GM18870 (cell line): ENCODE data around the gene EML4.
A peak's percentile ranks its signal among the peaks of the same experiment; 100 is the strongest.
"Not testable (repeated sequence)": the region's sequence is repeated elsewhere in the genome, so short reads cannot be mapped to it uniquely, and the experiment has no call there.

Source experiments
- ATAC-seq: cut with Tn5 transposase; IDR thresholded peaks from one replicate; pipeline ENCODE4 v1.9.1; 2021; ENCODE audit warnings: moderate library complexity; ENCODE audit not compliant: unreplicated experiment

EML4 gene

GRCh38 chr2:42250925-42251324 lies 81.8 kb downstream of the EML4 start:
- ATAC-seq = no peak

DNA sequence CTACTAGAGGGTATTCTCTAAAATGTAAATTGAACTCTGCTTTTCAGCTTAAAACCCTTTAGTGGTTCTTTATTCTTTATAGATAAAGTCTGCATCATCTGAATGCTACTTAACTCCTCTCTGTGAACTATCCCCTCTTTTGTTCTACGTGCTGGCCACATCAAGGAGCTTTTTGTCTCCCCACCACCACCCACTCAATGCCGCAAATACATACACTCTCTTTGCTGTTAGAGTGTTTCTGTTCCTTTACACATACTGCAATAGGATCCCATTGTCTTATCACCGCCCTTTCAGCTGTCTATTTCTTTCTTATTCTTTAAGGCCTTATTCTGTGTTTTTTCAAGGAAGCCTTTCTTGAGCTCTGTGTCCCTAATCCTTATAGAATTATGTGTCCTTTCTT lies 83.3 kb downstream of the EML4 start:
- ATAC-seq = no peak

DNA sequence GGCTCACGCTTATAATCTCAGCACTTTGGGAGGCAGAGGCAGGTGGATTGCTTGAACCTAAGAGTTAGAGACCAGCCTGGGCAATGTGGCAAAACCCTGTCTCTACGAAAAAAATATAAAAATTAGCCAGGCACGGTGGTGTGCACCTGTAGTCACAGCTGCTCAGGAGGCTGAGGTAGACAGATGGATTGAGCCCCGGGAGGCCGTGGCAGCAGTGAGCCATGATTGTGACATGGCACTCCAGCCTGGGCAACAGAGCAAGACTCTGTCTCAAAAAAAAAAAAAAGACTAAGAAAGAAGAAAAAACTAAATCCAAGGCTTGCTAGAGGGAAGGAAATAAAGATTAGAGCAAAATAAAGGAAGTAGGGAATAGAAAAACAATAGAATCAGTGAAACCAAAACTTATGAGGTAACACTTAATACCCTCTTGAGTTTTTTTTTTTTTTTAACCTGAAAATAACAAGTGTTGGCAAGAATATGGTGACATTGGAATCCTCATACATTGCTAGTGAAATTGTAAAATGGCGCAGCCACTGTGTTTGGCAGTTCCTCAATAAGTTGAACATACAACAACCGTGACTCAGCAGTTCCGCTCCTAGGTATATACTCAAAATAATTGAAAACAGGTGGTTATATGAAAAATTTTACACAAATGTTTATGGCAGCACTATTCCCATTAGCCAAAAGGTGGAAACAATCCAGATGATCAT lies 85.2 kb downstream of the EML4 start:
- ATAC-seq = no peak

GRCh38 chr2:42256505-42256904 lies 87.4 kb downstream of the EML4 start:
- peak; percentile 80 for ATAC-seq

GRCh38 chr2:42261518-42262195 lies 92.5 kb downstream of the EML4 start:
- no peak for ATAC-seq

- no peak for ATAC-seq
Observed at GRCh38 chr2:42266236-42266635, 97.1 kb downstream of the EML4 start.

DNA sequence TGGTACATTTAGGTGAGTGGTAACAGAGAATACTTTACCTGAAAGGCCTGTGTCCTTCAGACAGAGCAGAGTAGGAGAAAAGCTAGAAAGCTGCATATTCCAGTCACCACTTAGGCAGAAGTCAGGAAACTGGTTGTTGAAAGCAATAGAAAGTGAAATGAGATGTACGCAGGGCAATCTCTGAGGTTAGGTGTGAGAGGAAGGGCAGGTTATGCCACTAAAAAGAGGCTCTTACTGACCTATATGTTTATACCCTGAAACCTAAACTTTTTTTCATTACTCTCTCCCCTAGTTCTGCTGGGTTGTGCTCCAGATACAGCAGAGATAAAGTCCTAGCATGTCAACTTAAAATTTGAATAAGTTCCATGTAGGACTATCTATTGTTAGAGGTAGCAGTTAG lies 98.4 kb downstream of the EML4 start:
- no peak for ATAC-seq

DNA sequence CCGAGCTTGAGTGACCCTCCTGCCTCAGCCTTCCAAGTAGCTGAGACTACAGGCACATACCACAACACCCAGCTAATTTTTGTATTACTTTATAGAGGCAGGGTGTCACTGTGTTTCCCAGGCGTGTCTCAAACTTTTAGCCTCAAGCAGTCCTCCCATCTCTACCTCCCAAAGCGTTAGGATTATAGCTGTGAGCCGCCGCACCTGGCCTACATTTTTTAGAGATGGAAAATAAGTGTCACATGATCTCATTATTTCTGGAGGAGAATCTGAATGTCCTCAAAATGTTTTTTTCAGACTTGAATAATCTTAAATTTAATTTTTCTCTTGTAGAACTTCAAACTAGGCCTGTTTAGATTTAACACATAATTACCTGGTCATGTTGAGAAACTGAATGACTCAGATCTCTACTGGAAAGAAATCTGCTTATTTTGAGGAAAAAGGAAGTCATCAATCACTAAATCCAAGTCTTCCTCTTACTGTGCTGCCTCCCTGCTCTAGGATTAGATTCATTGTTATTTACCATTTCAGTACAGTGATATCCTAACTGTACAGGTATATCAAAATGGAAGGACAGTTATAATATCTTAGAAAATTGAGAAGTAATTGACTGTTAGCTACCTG lies 99.5 kb downstream of the EML4 start:
- no peak for ATAC-seq

GRCh38 chr2:42270757-42271156 lies 101.6 kb downstream of the EML4 start:
- no peak for ATAC-seq

DNA sequence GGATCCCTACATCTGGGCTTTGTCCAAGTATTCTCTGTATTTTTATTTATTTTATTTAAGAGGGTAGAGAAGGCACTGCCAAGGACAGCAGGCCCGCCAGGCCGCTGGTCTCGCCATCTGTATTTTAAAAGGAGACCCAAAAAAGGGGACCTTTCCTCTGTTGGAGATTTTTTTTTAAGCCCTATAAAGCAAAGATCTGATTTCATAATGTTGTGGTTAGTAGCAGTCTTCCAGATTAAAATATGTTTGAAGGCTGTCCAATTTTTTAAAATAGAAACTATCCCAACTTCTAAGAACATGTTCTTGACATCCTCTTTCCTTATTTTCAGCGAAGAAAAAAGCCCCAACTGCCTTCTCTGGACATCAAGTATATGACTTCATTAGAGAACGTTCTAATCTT lies 102.1 kb downstream of the EML4 start:
- not testable (repeated sequence) for ATAC-seq

DNA sequence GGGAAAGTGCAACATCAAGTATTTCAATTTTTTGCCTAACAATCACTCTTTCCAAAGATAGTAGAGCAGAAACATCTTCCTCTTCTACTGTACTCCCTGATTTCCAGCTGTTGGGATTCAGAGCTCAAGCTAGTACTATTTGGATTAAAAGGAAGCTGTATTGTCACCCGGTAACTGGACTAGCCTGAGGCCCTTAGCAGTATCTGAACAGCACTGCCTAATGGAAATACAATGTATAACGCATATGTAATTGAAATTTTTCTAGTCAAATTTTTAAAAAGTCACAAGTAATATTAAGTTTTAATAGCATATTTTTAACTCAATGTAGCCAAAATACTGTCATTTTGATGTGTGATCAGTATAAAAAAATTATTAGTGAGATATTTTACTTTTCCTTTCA lies 105.7 kb downstream of the EML4 start:
- ATAC-seq = no peak

GRCh38 chr2:42281416-42282081 lies 112.4 kb downstream of the EML4 start:
- no peak for ATAC-seq

- no peak for ATAC-seq
Observed at GRCh38 chr2:42284019-42284418, 114.9 kb downstream of the EML4 start.

DNA sequence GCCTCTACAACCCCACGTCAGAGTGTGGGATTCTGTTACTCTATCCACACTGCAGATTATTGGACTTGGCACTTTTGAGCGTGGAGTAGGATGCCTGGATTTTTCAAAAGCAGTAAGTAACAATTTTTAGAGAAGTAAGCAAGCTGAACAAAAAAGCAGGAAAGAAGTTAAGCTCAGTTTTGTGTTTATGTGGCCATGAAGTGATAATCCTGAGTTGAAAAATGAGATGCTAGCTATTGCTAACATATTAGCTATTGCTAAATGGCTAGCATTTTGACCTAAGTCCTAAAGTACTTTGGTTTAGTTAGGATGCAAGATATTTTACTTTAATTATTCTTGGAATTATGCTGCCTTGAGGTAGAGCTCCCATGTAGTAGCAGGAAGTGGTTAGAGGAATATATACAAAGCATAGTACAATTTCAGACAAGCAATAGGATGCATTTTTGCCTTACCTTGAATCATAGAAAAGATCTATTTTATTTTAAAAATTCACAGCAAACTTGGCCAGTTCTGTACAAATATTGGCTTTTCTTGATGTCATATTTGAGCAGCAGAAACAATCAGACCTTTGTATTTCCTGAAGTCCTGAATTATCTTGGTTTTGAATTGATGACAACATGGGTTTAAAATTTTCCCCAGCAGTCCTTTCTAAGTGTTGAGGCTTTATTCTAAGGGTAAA lies 117.3 kb downstream of the EML4 start:
- ATAC-seq = no peak

DNA sequence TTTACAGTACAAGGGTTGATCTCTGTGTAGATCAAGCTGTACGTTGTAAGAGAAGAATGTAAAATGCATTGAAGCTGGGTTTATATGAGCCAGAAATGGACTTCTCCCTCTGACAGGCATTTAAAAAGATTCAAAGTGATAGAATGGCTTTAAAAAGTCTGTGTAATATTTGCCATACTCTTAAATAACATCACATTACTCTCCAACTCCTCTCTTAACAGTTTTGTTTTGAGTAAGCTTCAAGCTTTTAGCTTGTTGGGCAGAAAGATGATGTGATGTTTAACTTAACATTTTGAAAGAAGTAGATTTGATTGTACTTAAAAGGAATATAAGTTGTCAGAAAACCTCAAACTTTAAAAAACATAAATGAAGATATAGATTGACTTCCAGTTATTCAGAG lies 119.7 kb downstream of the EML4 start:
- ATAC-seq = no peak

GRCh38 chr2:42289222-42289621 lies 120.1 kb downstream of the EML4 start:
- ATAC-seq = no peak

DNA sequence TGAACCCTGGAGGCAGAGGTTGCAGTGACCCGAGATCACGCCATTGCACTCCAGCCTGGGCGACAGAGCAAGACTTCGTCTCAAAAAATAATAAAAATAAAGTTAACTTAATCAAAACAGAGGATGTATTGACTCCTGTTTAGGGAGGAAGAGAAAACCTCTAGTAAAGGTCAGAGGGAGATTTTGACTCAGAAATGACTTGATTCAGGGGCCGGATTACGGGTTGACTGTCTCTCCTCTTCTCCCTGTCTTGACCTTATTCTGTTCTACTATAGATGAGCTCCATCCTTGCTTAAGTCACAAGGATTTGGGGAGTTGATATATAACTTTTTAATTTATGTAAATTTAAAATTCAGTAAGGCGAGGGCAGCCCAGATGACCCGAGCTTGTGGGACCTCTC lies 120.9 kb downstream of the EML4 start:
- no peak for ATAC-seq

DNA sequence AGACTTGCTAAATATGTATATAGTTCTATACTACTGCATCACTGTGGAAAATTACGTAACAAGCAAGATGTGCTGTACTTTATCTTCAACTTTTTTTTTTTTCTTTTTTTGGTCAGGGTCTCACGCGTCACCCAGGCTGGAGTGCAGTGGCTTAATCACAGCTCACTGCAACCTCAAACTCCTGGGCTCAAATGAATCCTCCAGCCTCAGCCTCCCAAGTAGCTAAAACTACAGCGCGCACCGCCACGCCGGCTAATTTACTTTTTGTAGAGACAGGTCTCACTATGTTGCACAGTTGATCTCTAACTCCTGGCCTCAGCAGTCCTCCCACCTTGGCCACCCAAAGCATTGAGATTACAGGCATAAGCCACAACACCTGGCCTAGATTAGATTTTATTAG lies 123.9 kb downstream of the EML4 start:
- ATAC-seq = no peak

DNA sequence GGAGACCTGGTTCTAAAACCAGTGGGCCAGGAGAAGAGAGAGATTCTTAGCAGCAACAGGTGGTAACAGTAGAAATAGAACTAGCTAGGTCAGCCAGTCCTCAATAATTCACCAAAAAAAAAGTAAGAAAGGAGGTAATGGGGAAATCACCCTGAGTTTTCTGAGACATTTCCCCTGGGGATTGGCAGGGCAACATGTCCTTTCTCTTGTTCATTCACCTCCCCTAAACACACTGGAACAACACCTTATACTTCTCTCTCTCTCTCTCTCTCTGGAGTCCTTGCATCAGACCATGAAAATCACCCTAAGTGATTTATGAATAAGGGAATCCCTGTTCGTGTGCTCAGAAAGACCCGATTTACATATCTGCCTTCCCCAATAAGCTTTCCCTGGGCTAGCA lies 127.1 kb downstream of the EML4 start:
- peak; percentile 65 for ATAC-seq

DNA sequence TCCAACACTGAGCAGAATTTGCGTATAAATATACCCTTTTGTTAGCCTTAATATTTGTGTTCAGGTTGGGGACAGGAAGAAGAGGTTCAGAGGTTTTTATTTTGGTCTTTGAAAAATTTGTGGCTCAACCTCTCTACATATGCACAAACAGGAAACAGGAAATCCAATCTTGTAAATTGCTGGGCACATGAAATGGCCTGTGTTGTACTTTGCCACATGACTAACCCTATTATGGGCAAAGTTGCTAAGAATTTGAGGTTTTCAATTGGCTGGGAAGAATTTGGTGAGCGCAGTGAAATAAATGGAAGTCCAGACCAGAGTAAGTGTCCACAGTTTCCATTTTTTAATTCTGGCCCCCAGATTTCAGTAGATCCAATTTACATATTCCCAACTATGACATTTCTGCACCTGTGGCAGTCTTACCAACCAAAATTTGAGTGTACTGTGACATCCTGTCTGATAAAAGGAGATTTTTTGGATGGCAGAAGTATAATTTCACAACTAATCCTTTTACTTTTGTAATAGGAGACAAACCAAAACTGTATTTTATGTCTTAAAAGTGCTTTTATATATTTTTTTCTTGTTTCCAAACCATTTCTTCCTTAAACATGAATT lies 128.3 kb downstream of the EML4 start:
- no peak for ATAC-seq

DNA sequence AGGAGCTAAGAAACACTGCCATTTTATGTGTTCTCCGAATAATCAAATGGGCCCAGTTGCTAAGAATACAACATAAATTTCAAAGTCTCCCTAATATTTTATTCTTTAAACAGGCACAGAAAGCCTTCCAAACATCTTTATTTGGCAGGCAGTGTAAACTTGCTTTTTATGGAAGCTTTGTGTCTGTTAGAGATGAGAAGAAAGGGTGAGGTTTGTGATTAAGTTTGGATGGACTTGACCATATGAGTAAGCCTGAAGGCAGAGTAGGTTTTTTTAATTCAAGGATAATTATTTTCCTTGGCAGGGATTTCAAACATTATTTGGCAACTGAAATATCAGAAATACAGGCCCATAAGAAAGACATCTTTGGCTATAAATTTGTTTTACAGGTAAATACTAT lies 129.0 kb downstream of the EML4 start:
- ATAC-seq = no peak
